A673 (cell line): ENCODE measurements around the gene TMEM14C. TPM values are rescaled to one million over a fixed set of nuclear protein-coding genes. Genes with fewer than 3 reads are reported as not detected.

Source experiments
- BruUV-seq: library from RNA; stranded (reverse); fragments of 400-500 nt; replicated peaks from 2 replicates; lab custom pipeline; 2021; lab: Mats Ljungman, UMichigan
- CTCF ChIA-PET: fragments of 300-600 bp; sonication (Branson Sonifier 250); formaldehyde crosslinking; loops from one replicate; lab custom pipeline; 2022; ENCODE audit warnings: antibody characterized with exemption; lab: Charles Lee
- POLR2A ChIA-PET: fragments of 300-600 bp; sonication (Branson Sonifier 250); formaldehyde crosslinking; loops from one replicate; lab custom pipeline; 2022; ENCODE audit warnings: antibody characterized with exemption; ENCODE audit not compliant: low non-redundant PET; lab: Charles Lee
- DNase-seq: peaks from one replicate; pipeline ENCODE4 v3.0.0-alpha.2; 2015; ENCODE audit warnings: low spot score
- H3K27ac ChIP-seq: fragments of 200-600 bp; sonication (generic); 2 replicates; pipeline ENCODE4 v1.5.1; 2016; ENCODE audit warnings: mixed run types, low read depth, mild to moderate bottlenecking, mixed read lengths, antibody characterized with exemption, low read length; ENCODE audit not compliant: poor library complexity, severe bottlenecking
- H3K27me3 ChIP-seq: fragments of 200-600 bp; sonication (generic); replicated peaks from 2 replicates; pipeline ENCODE4 v1.6.1; 2017; ENCODE audit warnings: mixed run types, low read depth, mild to moderate bottlenecking, mixed read lengths, antibody characterized with exemption, low read length; ENCODE audit not compliant: insufficient read depth, poor library complexity
- H3K36me3 ChIP-seq: fragments of 200-600 bp; sonication (generic); 2 replicates; pipeline ENCODE4 v1.6.1; 2016; ENCODE audit warnings: mixed run types, mild to moderate bottlenecking, mixed read lengths, antibody characterized with exemption, low read length; ENCODE audit not compliant: insufficient read depth, poor library complexity, severe bottlenecking
- H3K4me1 ChIP-seq: fragments of 200-600 bp; sonication (generic); 2 replicates; pipeline ENCODE4 v1.6.1; 2017; ENCODE audit warnings: mixed run types, mild to moderate bottlenecking, mixed read lengths, antibody characterized with exemption, low read length; ENCODE audit not compliant: insufficient read depth, poor library complexity, severe bottlenecking
- H3K4me3 ChIP-seq: fragments of 200-600 bp; sonication (generic); 2 replicates; pipeline ENCODE4 v1.5.1; 2016; ENCODE audit warnings: low read depth, mixed run types, mild to moderate bottlenecking, mixed read lengths, low read length; ENCODE audit not compliant: poor library complexity, severe bottlenecking
- H3K9me3 ChIP-seq: fragments of 200-600 bp; sonication (generic); 2 replicates; pipeline ENCODE4 v1.6.1; 2016; ENCODE audit warnings: mixed run types, low read depth, mild to moderate bottlenecking, mixed read lengths, antibody characterized with exemption, low read length; ENCODE audit not compliant: poor library complexity, severe bottlenecking
- CTCF ChIP-seq: fragments of 300-800, 200-600 bp; sonication (generic); conservative IDR thresholded peaks from 2 replicates; pipeline ENCODE4 v1.5.1; 2017; ENCODE audit warnings: low read depth, mild to moderate bottlenecking, antibody characterized with exemption, low read length, moderate library complexity, mixed read lengths
- EZH2 ChIP-seq: fragments of 200-600 bp; sonication (generic); IDR thresholded peaks from 2 replicates; pipeline ENCODE4 v1.6.1; 2017; ENCODE audit warnings: borderline replicate concordance, low read depth, mild to moderate bottlenecking, mixed read lengths, antibody characterized with exemption, low read length; ENCODE audit not compliant: poor library complexity, severe bottlenecking
- intact Hi-C: fragments of 100-400 bp; cut with micrococcal nuclease; formaldehyde crosslinking; loops from one replicate; pipeline ENCODE4 v1.10.0; 2022; ENCODE audit not compliant: unreplicated experiment
- total RNA-seq: library from RNA; stranded (reverse); gene quantifications from 2 replicates; pipeline ENCODE4 v1.2.3, GENCODE V29; 2021

Gene TMEM14C
- total RNA-seq, 1 experiment from 2014 or later: 68.3 TPM

DNA sequence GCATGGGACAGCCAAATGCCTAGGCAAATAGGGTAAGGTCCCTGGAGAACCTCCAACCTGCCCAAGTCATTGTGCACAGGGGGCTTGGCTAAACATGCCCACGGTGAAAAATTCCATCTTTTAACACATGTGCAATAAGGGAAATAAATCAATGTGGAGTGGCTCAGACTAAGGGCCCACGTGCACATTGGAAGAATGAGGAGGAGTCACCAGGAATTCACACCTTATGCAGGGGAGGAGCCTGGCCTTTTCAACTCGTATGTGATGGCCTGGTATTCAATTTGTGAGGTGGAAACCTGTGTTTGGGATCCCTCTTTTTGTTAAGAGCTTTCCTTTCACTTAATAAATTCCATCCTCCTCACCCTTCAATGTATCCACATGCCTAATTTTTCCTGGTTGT, 41.1 kb upstream of the TMEM14C start:
- Histone ChIP-seq H3K27ac (no peak overlapping the region), H3K4me1 (no peaks in the 10 kb centered on the region), H3K27me3 (peaks cover 36% of the 10 kb centered on the region), H3K4me3 (no peak overlapping the region), H3K36me3 (no peaks in the 10 kb centered on the region), H3K9me3 (no peaks in the 10 kb centered on the region)
- intact Hi-C loops: no loop called here
- ChIA-PET CTCF (no interaction called here), POLR2A (no interaction called here)
- no peak for DNase-seq
- BruUV-seq: no TSS peak
- TF ChIP-seq CTCF (no peak), EZH2 (no peak)

GRCh38 chr6:10682355-10682988, 40.4 kb upstream of the TMEM14C start:
- Histone ChIP-seq H3K9me3 (no peaks in the 10 kb centered on the region), H3K4me1 (no peaks in the 10 kb centered on the region), H3K27ac (no peak overlapping the region), H3K4me3 (no peak overlapping the region), H3K27me3 (peaks cover 43% of the 10 kb centered on the region), H3K36me3 (no peaks in the 10 kb centered on the region)
- intact Hi-C loops: no loop called here
- DNase-seq: no peak
- BruUV-seq: no TSS peak
- CTCF ChIA-PET: no interaction called here
- POLR2A ChIA-PET: no interaction called here
- TF ChIP-seq CTCF (no peak), EZH2 (no peak)

DNA sequence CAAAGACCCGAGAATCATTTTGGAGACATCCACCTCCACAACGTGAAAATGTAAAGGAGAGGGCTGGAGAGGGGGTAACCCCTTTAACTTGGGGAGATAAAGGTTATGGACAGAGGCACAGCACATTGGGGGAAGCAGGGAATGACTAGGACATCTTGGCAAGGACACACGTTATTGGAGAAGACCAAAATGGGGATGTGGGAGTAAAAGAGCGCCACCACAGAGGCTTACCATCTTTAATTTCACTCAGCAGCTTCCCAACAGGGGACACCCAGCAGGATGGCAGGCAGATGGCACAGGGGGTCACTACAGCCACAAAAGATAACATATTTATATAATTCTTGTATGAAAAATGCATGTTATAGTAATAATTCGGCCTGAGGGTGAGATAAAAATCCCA, 38.3 kb upstream of the TMEM14C start:
- CTCF ChIA-PET: no interaction called here
- POLR2A ChIA-PET: no interaction called here
- no peaks in the 10 kb centered on the region for H3K9me3 ChIP-seq
- H3K4me1 ChIP-seq: no peaks in the 10 kb centered on the region
- H3K36me3 ChIP-seq: no peaks in the 10 kb centered on the region
- no peak overlapping the region for H3K4me3 ChIP-seq
- TF ChIP-seq EZH2: no peak
- no peak for TF ChIP-seq CTCF
- BruUV-seq: no TSS peak
- intact Hi-C loops: no loop called here
- H3K27ac ChIP-seq: no peak overlapping the region
- DNase-seq: no peak
- H3K27me3 ChIP-seq: peaks cover 56% of the 10 kb centered on the region
